Ectodermal cell (in vitro differentiated cells): Measurements from ENCODE around the gene ZNF687.
"Not testable (repeated sequence)": the region's sequence is repeated elsewhere in the genome, so short reads cannot be mapped to it uniquely, and the experiment has no call there.

Experiments used
- H3K27ac ChIP-seq: 2 replicates; pipeline ENCODE4 v1.7.0; 2013; ENCODE audit warnings: mild to moderate bottlenecking, low read depth, low read length; ENCODE audit not compliant: insufficient read depth, poor library complexity, severe bottlenecking
- H3K27me3 ChIP-seq: 2 replicates; pipeline ENCODE4 v1.7.0; 2013; ENCODE audit warnings: mild to moderate bottlenecking, low read length; ENCODE audit not compliant: insufficient read depth, control insufficient read depth, poor library complexity, severe bottlenecking
- H3K36me3 ChIP-seq: one replicate; pipeline ENCODE4 v1.7.0; 2013; ENCODE audit warnings: low read length; ENCODE audit not compliant: control insufficient read depth, insufficient read depth
- H3K4me1 ChIP-seq: one replicate; pipeline ENCODE4 v1.7.0; 2013; ENCODE audit warnings: low read length; ENCODE audit not compliant: control insufficient read depth, insufficient read depth
- H3K4me3 ChIP-seq: 2 replicates; pipeline ENCODE4 v1.7.0; 2013; ENCODE audit warnings: low read depth, low read length, control low read depth; ENCODE audit not compliant: insufficient read depth
- H3K9me3 ChIP-seq: 2 replicates; pipeline ENCODE4 v1.7.0; 2013; ENCODE audit warnings: mild to moderate bottlenecking, low read length, moderate library complexity; ENCODE audit not compliant: control insufficient read depth
- WGBS, 2 experiments: methylation state at CpG; one replicate each; pipeline ENCODE4 v1.1.7; 2013; ENCODE audit warnings: missing lambda C conversion rate in 2 of 2; 5-methylcytosine and 5-hydroxymethylcytosine counted together

The ZNF687 gene

DNA sequence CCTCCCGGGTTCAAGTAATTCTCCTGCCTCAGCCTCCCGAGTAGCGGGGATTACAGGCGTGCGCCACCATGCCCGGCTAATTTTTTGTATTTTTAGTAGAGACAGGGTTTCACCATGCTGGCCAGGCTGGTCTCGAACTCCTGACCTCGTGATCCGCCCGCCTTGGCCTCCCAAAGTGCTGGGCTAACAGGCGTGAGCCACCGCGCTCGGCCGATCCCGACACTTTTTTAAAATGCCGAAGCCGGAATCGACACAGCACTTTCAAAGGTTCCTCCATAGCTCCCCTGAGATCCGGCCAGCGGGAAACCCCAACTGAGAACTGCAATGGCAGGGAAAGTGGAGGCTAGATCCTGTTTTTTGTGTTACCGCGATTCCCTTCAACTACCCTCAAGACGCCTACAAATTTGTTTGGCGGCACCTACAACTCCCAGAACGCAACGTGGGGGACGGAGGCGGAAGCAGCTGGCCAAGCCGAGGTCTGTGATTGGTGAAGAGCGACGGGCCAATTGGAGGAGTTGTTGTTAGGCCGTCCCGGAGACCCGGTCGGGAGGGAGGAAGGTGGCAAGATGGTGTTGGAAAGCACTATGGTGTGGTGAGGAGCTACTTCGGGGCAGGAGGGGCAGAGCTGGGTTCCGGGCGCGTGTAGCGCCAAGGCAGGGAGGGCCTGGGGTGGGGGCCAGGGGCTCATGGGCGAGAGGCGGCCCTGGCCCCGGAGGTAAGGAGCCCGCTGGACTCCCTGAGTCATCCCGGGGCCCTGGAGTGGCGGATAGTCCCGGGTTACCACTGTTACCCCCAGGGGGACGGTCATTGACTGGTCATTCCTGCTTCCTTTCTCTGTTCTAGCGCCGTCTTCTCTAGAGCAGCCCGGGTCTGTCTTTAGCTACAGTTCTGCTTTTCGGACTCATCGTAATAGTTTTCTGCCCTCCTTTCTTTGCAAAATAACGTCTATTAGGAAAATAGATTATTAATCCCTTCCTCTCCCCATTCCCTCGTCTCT lies 27.6 kb upstream of the ZNF687 start, which contains the start of gene PSMD4:
Gene PSMD4 (plus strand): TSS at position 518 of the 997 bp plus-strand sequence. CDS start 49 bp downstream, at position 567.
- Histone ChIP-seq H3K4me1 (peaks cover 6% of the 10 kb centered on the region), H3K9me3 (no peaks in the 10 kb centered on the region), H3K27me3 (no peaks in the 10 kb centered on the region), H3K36me3 (peaks cover 2% of the 10 kb centered on the region), H3K4me3 (peak within 1 kb of the TSS; percentile 77), H3K27ac (peak within 1 kb of the TSS; percentile 66)
- WGBS, 2 experiments = 31 to 32% methylated on average over 56 of the region's 56 CpGs

DNA sequence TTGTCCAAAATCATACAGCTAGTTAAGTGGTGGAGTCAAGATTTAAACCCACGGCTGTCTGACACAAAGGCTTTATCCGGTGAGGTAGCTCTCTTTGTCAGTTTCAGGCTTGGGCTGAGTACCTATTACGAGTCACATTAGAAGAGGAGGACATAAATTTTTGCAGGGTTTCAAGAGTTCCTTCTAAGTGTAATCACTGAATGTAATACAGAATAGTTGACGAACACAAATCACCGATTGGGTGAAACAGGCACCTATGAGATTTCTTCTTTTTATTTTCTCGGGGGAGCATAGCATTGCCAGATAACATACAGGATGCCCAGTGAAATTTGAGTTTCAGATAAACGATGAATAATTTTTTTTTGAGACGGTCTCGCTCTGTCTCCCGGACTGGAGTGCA lies 26.7 kb upstream of the ZNF687 start:
- H3K27me3 ChIP-seq = no peaks in the 10 kb centered on the region
- peak overlapping the region; percentile 66 for H3K27ac ChIP-seq
- peaks cover 6% of the 10 kb centered on the region for H3K4me1 ChIP-seq
- H3K9me3 ChIP-seq = no peaks in the 10 kb centered on the region
- H3K36me3 ChIP-seq = no peaks in the 10 kb centered on the region
- 64 to 65% methylated on average over 10 of the region's 10 CpGs for WGBS, 2 experiments
- H3K4me3 ChIP-seq = peak overlapping the region; percentile 77

DNA sequence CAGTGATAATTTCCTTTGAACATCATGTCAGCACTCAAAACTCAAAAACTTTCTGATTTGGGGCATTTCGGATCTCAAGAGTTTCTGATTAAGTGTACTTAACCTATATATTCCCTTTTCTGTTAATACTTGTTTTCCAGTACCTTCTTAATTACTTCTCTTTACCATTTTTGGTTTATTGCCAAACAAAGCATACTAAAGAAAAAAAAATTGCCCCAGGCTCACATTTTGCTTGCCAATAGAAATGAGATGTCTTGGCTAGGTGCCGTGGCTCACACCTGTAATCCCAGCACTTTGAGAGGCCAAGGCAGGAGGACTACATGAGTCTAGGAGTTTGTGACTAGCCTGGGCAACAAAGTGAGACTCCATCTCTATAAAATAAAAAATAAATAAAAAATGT lies 22.7 kb upstream of the ZNF687 start:
- Histone ChIP-seq H3K4me3 (no peak overlapping the region), H3K9me3 (no peaks in the 10 kb centered on the region), H3K27ac (no peak overlapping the region), H3K36me3 (peaks cover 1% of the 10 kb centered on the region), H3K27me3 (no peaks in the 10 kb centered on the region), H3K4me1 (peaks cover 6% of the 10 kb centered on the region)
- WGBS, 2 experiments = 93 to 98% methylated on average over 2 of the region's 2 CpGs

DNA sequence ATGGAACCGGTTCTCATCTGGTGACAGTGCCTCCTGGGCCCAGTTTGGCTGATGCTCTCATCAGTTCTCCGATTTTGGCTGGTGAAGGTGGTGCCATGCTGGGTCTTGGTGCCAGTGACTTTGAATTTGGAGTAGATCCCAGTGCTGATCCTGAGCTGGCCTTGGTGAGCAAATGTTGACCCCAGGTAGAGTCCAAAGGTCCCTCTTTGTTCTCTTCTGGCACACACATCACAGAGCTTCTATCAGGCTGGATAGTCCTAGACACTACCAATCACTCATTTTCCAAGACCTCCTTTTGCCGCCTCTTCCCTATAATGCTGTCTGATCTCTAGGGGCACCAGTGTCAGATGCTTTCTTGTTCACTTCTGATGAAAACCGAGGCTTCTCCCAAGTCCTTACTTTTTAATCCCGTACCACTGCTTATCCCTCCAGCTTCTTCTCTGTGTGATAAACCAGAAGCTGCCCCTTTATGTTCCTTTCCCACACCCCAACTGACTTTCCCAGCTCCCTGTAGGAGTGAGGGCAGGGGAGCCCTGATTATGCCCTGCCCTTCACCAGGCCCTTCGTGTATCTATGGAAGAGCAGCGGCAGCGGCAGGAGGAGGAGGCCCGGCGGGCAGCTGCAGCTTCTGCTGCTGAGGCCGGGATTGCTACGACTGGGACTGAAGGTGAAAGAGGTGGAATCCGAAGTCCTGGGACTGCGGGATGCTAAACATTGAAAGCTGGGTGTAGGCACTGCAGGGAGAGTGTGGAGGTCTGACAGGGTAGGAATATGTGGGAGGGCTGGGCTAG lies 16.5 kb upstream of the ZNF687 start:
- Histone ChIP-seq H3K27ac (no peak overlapping the region), H3K9me3 (no peaks in the 10 kb centered on the region), H3K4me1 (no peaks in the 10 kb centered on the region), H3K4me3 (no peak overlapping the region), H3K36me3 (peaks cover 28% of the 10 kb centered on the region), H3K27me3 (no peaks in the 10 kb centered on the region)
- WGBS, 2 experiments = 90% methylated on average over 14 of the region's 14 CpGs

DNA sequence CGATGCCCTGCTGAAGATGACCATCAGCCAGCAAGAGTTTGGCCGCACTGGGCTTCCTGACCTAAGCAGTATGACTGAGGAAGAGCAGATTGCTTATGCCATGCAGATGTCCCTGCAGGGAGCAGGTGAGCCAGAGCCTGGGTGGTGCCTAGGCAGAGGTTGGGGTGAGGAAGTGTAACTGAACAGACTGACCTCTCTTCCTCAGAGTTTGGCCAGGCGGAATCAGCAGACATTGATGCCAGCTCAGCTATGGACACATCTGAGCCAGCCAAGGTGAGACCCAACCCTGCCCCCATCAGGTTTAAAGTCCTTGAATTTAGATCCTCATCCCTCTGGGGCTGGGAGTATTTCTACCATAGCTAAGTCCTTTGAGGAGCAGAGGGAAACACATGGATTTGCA lies 15.8 kb upstream of the ZNF687 start:
- no peaks in the 10 kb centered on the region for H3K27me3 ChIP-seq
- peaks cover 28% of the 10 kb centered on the region for H3K36me3 ChIP-seq

DNA sequence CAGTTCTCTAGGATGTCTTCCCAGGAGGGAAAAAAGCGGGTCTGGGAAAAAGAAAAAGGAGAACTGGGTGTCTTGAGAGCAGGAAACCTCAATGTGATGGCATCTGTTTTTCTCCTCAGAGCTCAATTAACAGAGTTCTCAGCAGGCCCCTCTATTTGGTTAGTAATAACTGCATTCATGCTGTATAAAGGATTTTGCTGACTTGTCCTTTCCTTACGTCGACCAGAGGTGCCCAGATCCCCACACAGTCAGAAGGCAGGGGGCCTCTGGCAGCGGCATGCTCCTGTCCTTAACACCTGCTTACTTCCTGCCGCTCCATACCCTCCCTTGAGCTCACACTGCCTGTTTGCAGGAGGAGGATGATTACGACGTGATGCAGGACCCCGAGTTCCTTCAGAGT lies 15.3 kb upstream of the ZNF687 start:
- H3K27ac ChIP-seq = no peak overlapping the region
- H3K36me3 ChIP-seq = peaks cover 28% of the 10 kb centered on the region
- no peaks in the 10 kb centered on the region for H3K9me3 ChIP-seq
- no peaks in the 10 kb centered on the region for H3K4me1 ChIP-seq
- WGBS, 2 experiments = 83 to 84% methylated on average over 8 of the region's 8 CpGs
- H3K4me3 ChIP-seq = no peak overlapping the region
- H3K27me3 ChIP-seq = no peaks in the 10 kb centered on the region

More for the DNA sequence above, 15.8 kb upstream of the ZNF687 start:
- 95 to 98% methylated on average over 3 of the region's 3 CpGs for WGBS, 2 experiments
- H3K4me3 ChIP-seq = no peak overlapping the region
- no peaks in the 10 kb centered on the region for H3K4me1 ChIP-seq
- H3K27ac ChIP-seq = no peak overlapping the region
- H3K9me3 ChIP-seq = no peaks in the 10 kb centered on the region

DNA sequence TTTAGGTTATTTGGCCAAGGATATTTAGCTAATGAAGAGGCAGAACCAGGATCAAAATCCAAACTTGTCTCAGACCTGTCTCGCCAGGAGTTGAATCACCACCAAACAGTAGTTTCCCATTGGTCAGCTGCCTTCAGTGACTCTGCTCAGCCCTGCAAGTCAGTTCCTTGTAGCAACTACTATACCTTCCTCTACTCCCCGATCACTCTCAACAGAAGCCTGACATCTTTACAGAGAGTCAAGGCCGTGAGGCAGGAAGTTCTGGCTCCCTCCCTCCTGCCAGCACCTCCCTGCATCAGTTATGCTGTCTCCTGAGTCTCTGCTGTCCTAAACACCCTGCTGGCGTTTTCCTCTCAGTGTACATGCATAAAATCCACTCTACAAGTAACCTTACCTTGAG lies 14.3 kb upstream of the ZNF687 start:
- Histone ChIP-seq H3K27me3 (no peaks in the 10 kb centered on the region), H3K27ac (no peak overlapping the region), H3K36me3 (peaks cover 28% of the 10 kb centered on the region), H3K4me1 (no peaks in the 10 kb centered on the region), H3K9me3 (no peaks in the 10 kb centered on the region), H3K4me3 (no peak overlapping the region)
- WGBS, 2 experiments = 91 to 96% methylated on average over 4 of the region's 4 CpGs

DNA sequence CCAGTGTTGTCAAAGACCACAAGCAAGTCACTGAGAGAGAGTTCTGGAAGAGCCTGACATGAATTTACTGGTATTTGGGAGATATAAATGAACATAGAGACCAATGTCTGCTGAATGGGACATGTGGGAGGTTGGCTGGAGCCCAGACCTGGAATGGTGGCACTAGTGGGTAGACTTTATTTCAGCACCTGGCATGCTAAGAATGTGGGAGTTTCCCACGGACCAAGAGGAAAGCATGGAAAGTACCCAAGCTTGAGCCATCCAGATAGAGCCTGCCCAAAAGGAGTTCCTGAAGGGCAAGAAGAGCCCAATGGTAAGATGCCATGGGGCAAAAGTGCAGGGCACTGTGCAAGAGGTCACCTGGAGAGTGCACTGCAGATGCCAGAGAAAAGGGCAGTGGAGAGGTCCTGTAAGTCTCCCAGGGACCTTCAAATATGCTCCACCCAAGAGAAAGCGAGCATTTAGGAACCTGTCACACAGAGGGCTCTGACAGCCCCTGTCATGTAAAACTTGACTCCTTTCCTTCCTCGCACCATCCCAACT lies 8.1 kb upstream of the ZNF687 start:
- Histone ChIP-seq H3K9me3 (no peaks in the 10 kb centered on the region), H3K4me1 (no peaks in the 10 kb centered on the region), H3K27me3 (no peaks in the 10 kb centered on the region), H3K27ac (no peak overlapping the region), H3K4me3 (no peak overlapping the region), H3K36me3 (no peaks in the 10 kb centered on the region)
- WGBS, 2 experiments = 84 to 92% methylated on average over 3 of the region's 3 CpGs

DNA sequence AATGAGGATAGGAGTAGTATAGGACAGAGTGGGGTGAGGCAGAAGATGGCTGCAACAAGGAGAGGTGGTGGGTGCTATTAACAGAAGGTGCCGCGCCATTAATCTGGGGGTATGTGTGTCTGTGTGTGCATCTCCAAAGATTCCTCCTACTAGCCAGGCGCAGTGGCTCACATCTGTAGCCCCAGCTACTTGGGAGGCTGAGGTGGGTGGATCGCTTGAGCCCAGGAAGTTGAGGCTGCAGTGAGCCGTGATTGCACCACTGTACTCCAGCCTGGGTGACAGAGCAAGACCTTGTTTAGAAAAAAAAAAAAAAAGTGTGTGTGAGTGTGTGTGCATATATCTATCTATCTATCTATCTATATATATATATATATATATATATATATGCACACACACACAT lies 6.8 kb upstream of the ZNF687 start:
- H3K9me3 ChIP-seq, H3K27me3 ChIP-seq, H3K36me3 ChIP-seq, H3K4me1 ChIP-seq, H3K4me3 ChIP-seq, H3K27ac ChIP-seq: not testable (repeated sequence)
- 90 to 93% methylated on average over 4 to 5 of the region's 5 CpGs for WGBS, 2 experiments

DNA sequence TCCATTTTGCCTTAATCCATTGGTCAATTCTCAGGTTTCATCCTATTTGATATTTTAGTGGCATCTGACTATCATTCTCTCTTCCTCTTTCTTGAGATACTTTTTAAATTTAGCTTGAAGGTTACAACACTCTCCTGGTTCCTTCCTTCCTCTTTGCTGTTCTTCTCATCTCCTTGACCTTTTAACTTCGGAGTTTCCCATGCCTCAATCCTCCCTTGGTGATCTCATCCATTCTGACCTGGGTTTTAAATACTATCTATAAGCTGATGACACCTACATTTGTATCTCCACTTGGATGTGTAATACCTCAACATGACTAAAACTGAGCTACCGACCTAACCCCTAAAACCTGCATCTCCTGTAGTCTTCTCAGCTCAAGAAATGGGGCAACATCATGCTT lies 4.8 kb upstream of the ZNF687 start:
- Histone ChIP-seq H3K27me3 (no peaks in the 10 kb centered on the region), H3K36me3 (no peaks in the 10 kb centered on the region), H3K4me1 (no peaks in the 10 kb centered on the region), H3K9me3 (no peaks in the 10 kb centered on the region), H3K4me3 (no peak overlapping the region), H3K27ac (no peak overlapping the region)
- 88 to 91% methylated on average over 2 of the region's 2 CpGs for WGBS, 2 experiments
